HCT116 (cell line): ENCODE measurements around the gene RTN4RL1. TPM values are rescaled to one million over a fixed set of nuclear protein-coding genes. Genes with fewer than 3 reads are reported as not detected.
"Not testable (repeated sequence)": the region's sequence is repeated elsewhere in the genome, so short reads cannot be mapped to it uniquely, and the experiment has no call there.

Experiments
- ATAC-seq: fragments of 200-7000 bp; cut with Tn5 transposase; 2 replicates; pipeline ENCODE4 v1.9.1; 2020; ENCODE audit warnings: mild to moderate bottlenecking, moderate library complexity
- BruUV-seq: library from RNA; stranded (reverse); fragments of 400-500 nt; replicated peaks from 2 replicates; lab custom pipeline; 2021; lab: Mats Ljungman, UMichigan
- CTCF ChIA-PET: fragments of 300-600 bp; sonication (Branson Sonifier 250); formaldehyde crosslinking; loops from one replicate; lab custom pipeline; 2021; ENCODE audit warnings: antibody characterized with exemption; lab: Charles Lee
- POLR2A ChIA-PET: fragments of 300-600, 350-600 bp; sonication (Branson Sonifier 250); formaldehyde crosslinking; loops from one replicate; lab custom pipeline; 2021; ENCODE audit warnings: antibody characterized with exemption; lab: Charles Lee
- RAD21 ChIA-PET, 2 experiments: fragments of 300-600 bp; sonication (Branson Sonifier 250); formaldehyde crosslinking; loops; one replicate each; lab custom pipeline; 2023; ENCODE audit warnings: low total read pairs in 2 of 2; ENCODE audit not compliant: uncharacterized antibody in 2 of 2, unreplicated experiment in 2 of 2, low non-redundant PET in 1 of 2; lab: Charles Lee
- DNase-seq: peaks from one replicate; pipeline ENCODE4 v3.0.0-alpha.2; 2010; ENCODE audit warnings: low read depth, low spot score
- H2AFZ ChIP-seq: fragments of 200-600 bp; shearing (Covaris generic), sonication (generic); 2 replicates; pipeline ENCODE4 v1.6.1; 2017; ENCODE audit warnings: low read depth, mixed run types, mixed read lengths, antibody characterized with exemption, low read length; ENCODE audit not compliant: poor library complexity, severe bottlenecking
- H3K27ac ChIP-seq: 2 replicates; pipeline ENCODE4 v1.5.1; 2012; ENCODE audit warnings: low read depth, low read length
- H3K27me3 ChIP-seq: fragments of 200-600 bp; sonication (generic); 2 replicates; pipeline ENCODE4 v1.6.1; 2016; ENCODE audit warnings: mixed run types, low read length, mixed read lengths; ENCODE audit not compliant: insufficient read depth
- H3K36me3 ChIP-seq, 2 experiments: fragments of 200-500 bp in 1 of 2; fragments of 200-600 bp in 1 of 2; sonication (Bioruptor generic) in 1 of 2; sonication (generic) in 1 of 2; 2 replicates each; pipeline versions ENCODE4 v1.5.1 to v1.6.1; 2014 to 2016; ENCODE audit warnings: low read length in 2 of 2, inconsistent platforms in 1 of 2, mixed read lengths in 1 of 2, mixed run types in 1 of 2; ENCODE audit not compliant: insufficient read depth in 2 of 2, control insufficient read depth in 1 of 2
- H3K4me1 ChIP-seq, 2 experiments: fragments of 200-600 bp in 1 of 2; sonication (generic) in 1 of 2; 2 replicates each; pipeline versions ENCODE4 v1.5.1 to v1.6.1; 2012 to 2017; ENCODE audit warnings: low read length in 2 of 2, inconsistent platforms in 1 of 2, mild to moderate bottlenecking in 1 of 2, mixed read lengths in 1 of 2, mixed run types in 1 of 2, moderate library complexity in 1 of 2; ENCODE audit not compliant: insufficient read depth in 2 of 2, control insufficient read depth in 1 of 2
- H3K4me2 ChIP-seq: fragments of 200-600 bp; sonication (generic); 2 replicates; pipeline ENCODE4 v1.6.1; 2017; ENCODE audit warnings: mixed run types, low read length, mixed read lengths
- H3K4me3 ChIP-seq, 2 experiments: fragments of 200-600 bp in 1 of 2; sonication (generic) in 1 of 2; replicated peaks in 1 of 2; 2 replicates each; pipeline ENCODE4 v1.5.1; 2011 to 2016; ENCODE audit warnings: low read length in 2 of 2, control low read depth in 1 of 2, low read depth in 1 of 2, mild to moderate bottlenecking in 1 of 2, mixed read lengths in 1 of 2, mixed run types in 1 of 2
- H3K79me2 ChIP-seq: fragments of 200-600 bp; sonication (generic); 2 replicates; pipeline ENCODE4 v1.6.1; 2017; ENCODE audit warnings: mild to moderate bottlenecking, mixed run types, low read length, moderate library complexity, mixed read lengths; ENCODE audit not compliant: insufficient read depth
- H3K9ac ChIP-seq: fragments of 200-600 bp; sonication (generic); 2 replicates; pipeline ENCODE4 v1.6.1; 2016; ENCODE audit warnings: low read length, mixed read lengths
- H3K9me2 ChIP-seq: fragments of 200-600 bp; sonication (generic), shearing (Covaris generic); 2 replicates; pipeline ENCODE4 v1.6.1; 2017; ENCODE audit warnings: mixed run types, mild to moderate bottlenecking, moderate library complexity; ENCODE audit not compliant: insufficient read depth
- H3K9me3 ChIP-seq, 2 experiments: fragments of 200-500 bp in 1 of 2; fragments of 200-600 bp in 1 of 2; sonication (Bioruptor generic) in 1 of 2; sonication (generic) in 1 of 2; 2 replicates each; pipeline ENCODE4 v1.6.1; 2014 to 2017; ENCODE audit warnings: low read length in 2 of 2, mixed read lengths in 2 of 2, inconsistent platforms in 1 of 2, low read depth in 1 of 2, mild to moderate bottlenecking in 1 of 2, mixed run types in 1 of 2, moderate library complexity in 1 of 2; ENCODE audit not compliant: control insufficient read depth in 1 of 2, insufficient read depth in 1 of 2
- H4K20me1 ChIP-seq: fragments of 200-600 bp; sonication (generic), shearing (Covaris generic); 2 replicates; pipeline ENCODE4 v1.6.1; 2017; ENCODE audit warnings: mixed run types, mild to moderate bottlenecking, moderate library complexity; ENCODE audit not compliant: insufficient read depth
- CBX3 ChIP-seq: IDR thresholded peaks from 2 replicates; pipeline ENCODE4 v1.6.1; 2012; ENCODE audit warnings: low read depth
- YY1 ChIP-seq: IDR thresholded peaks from 2 replicates; pipeline ENCODE4 v1.6.1; 2011; ENCODE audit warnings: low read length, low read depth, moderate library complexity, mild to moderate bottlenecking; ENCODE audit not compliant: insufficient replicate concordance; ENCODE audit errors: extremely low read depth
- intact Hi-C: fragments of 100-400 bp; cut with micrococcal nuclease; formaldehyde crosslinking; loops from 2 replicates; pipeline ENCODE4 v1.10.0; 2022
- total RNA-seq: library from RNA; stranded (reverse); gene quantifications from one replicate; pipeline ENCODE4 v1.2.1, GENCODE V29; 2021; ENCODE audit not compliant: unreplicated experiment

RTN4RL1 gene
- total RNA-seq, 1 experiment from 2014 or later = 3.7 TPM

GRCh38 chr17:1985093-1985492, 40.0 kb downstream of the RTN4RL1 start:
- Histone ChIP-seq H3K27me3 (no peaks in the 10 kb centered on the region), H2AFZ (no peak overlapping the region), H3K4me3 (no peak overlapping the region), H4K20me1 (no peaks in the 10 kb centered on the region), H3K79me2 (no peaks in the 10 kb centered on the region), H3K36me3 (no peaks in the 10 kb centered on the region), H3K9ac (no peak overlapping the region), H3K4me1 (peaks cover 3 to 26% of the 10 kb centered on the region in 2 experiments), H3K4me2 (no peak overlapping the region), H3K27ac (no peak overlapping the region), H3K9me3 (no peaks in the 10 kb centered on the region), H3K9me2 (no peaks in the 10 kb centered on the region)
- intact Hi-C loops = no loop called here
- ChIA-PET POLR2A (no interaction called here), CTCF (no interaction called here), RAD21 (no interaction called here)
- DNase-seq = no peak
- no peak for ATAC-seq
- TF ChIP-seq YY1 (no peak), CBX3 (no peak)
- BruUV-seq = no TSS peak

GRCh38 chr17:1982793-1983366, 42.3 kb downstream of the RTN4RL1 start:
- BruUV-seq, RAD21 ChIA-PET, H3K9ac ChIP-seq, H3K4me1 ChIP-seq, DNase-seq, H3K4me2 ChIP-seq, intact Hi-C loops, H3K4me3 ChIP-seq, H3K79me2 ChIP-seq, H3K36me3 ChIP-seq, H3K9me3 ChIP-seq, H3K27me3 ChIP-seq, H4K20me1 ChIP-seq, CTCF ChIA-PET, H2AFZ ChIP-seq, ATAC-seq, H3K9me2 ChIP-seq, H3K27ac ChIP-seq: not testable (repeated sequence)
- POLR2A ChIA-PET = interaction anchor here (0.7 kb wide), 1 partner anchor 68 kb away, joined by 3 read pairs; no protein-coding TSS in a partner anchor
